ENCODE data around the gene RHBDD2.
"Not testable (repeated sequence)": the region's sequence is repeated elsewhere in the genome, so short reads cannot be mapped to it uniquely, and the experiment has no call there.

RHBDD2 gene

DNA sequence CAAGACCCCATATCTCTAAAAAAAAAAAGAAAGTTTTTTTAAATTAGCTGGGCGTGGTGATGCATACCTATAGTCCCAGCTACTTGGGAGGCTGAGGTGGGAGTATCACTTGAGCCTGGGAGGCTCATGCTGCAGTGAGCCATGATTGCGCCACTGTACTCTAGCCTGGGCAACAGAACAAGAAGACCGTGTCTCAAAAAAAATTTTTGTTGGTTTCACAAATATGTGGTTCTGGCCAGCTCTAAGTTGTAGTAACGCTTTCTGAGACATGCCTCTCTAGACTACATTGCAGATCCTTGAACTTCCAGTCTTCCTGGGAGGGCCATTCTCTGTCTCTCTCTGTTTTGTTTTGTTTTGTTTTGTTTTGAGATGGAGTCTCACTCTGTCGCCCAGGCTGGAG lies 24.6 kb upstream of the RHBDD2 start:
- no peaks in the 10 kb centered on the region for H3K9me3 Mint-ChIP-seq (ENCODE audit: low read depth)
- no peaks in the 10 kb centered on the region for H3K27me3 Mint-ChIP-seq
- peaks cover 2% of the 10 kb centered on the region for H3K4me1 Mint-ChIP-seq (ENCODE audit: low read depth)
- no peak overlapping the region for H3K4me3 Mint-ChIP-seq
- no peaks in the 10 kb centered on the region for H3K36me3 Mint-ChIP-seq
- no peak overlapping the region for H3K27ac Mint-ChIP-seq

DNA sequence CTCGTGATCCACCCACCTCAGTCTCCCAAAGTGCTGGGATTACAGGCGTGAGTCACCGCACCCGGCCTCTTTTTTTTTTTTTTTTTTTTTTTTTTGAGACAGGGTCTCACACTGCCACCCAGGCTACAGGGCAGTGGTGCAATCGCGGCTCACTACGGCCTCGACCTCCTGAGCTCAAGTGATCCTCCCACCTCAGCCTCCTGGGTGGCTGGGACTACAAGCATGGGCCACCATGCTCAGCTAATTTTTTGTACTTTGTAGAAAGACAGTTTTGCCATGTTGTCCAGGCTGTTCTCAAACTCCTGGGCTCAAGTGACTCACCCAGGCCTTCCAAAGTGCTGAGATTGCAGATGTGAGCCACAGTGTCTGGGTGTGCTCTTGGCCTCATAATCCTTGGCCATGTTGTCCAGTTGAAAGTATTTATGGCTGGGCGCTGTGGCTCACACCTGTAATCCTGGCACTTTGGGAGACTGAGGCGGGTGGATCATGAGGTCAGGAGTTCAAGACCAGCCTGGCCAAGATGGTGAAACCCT lies 24.0 kb upstream of the RHBDD2 start:
- H3K27me3 Mint-ChIP-seq; H3K27ac Mint-ChIP-seq; H3K4me1 Mint-ChIP-seq (ENCODE audit: low read depth); H3K4me3 Mint-ChIP-seq; H3K36me3 Mint-ChIP-seq; H3K9me3 Mint-ChIP-seq (ENCODE audit: low read depth): not testable (repeated sequence)

DNA sequence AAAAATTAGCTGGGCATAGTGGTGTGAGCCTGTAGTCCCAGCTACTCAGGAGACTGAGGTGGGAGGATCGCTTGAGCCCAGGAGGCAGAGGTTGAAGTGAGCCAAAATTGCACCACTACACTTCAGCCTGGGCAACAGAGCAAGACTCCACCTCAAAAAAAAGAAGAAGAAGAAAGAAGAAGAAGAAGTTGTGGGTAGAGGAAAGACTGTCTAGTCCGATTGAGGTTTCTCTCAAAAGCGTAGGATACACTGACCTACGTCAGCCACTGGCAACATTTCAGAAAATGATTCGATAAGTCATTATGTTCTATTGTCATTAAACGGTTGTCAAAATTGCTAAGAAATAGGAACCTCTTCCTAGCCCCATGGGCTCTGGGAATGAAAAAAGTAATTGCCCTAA lies 22.3 kb upstream of the RHBDD2 start:
- Mint-ChIP-seq H3K4me3 (no peak overlapping the region), H3K4me1 (ENCODE audit: low read depth) (peaks cover 2% of the 10 kb centered on the region), H3K36me3 (no peaks in the 10 kb centered on the region), H3K9me3 (ENCODE audit: low read depth) (no peaks in the 10 kb centered on the region), H3K27me3 (no peaks in the 10 kb centered on the region), H3K27ac (no peak overlapping the region)

DNA sequence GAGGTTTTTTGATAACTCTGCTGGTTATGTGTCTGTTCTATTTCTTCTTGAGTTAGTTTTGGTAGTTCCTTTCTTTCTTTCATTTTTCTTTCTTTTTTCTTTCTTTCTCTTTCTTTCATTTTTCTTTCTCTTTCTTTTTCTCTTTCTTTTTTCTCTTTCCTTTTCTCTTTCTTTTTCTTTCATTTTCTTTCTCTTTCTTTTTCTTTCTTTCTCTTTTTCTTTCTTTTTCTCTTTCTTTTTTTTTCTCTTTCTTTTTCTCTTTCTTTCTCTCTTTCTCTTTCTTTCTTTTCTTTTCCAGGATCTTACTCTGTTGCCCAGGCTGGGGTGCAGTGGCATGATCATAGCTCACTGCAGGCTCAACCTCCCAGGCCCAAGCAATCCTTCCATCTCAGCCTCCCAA lies 20.4 kb upstream of the RHBDD2 start:
- H3K4me1 Mint-ChIP-seq (ENCODE audit: low read depth): peaks cover 2% of the 10 kb centered on the region
- no peaks in the 10 kb centered on the region for H3K36me3 Mint-ChIP-seq
- H3K9me3 Mint-ChIP-seq (ENCODE audit: low read depth): no peaks in the 10 kb centered on the region
- no peaks in the 10 kb centered on the region for H3K27me3 Mint-ChIP-seq
- H3K27ac Mint-ChIP-seq: no peak overlapping the region
- H3K4me3 Mint-ChIP-seq: no peak overlapping the region

DNA sequence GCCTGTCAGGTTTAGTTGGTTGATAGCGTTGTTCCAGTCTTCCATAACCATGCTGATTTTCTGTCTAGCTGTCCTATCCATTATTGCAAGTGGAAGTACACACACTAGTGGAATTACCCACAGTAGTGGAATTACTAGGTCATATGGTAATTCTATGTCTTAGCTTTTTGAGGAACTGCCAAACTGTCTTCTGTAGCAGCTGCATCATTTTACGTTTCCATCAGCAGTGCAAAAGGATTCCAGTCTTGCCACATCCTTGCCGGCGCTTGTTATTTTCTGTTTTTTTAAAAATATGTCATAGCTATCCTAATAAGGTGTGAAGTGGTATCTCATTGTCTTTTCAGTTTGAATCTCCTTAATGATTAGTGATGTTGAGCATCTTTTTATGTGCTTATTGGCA lies 17.2 kb upstream of the RHBDD2 start:
- H3K4me1 Mint-ChIP-seq (ENCODE audit: low read depth): peaks cover 2% of the 10 kb centered on the region
- no peak overlapping the region for H3K4me3 Mint-ChIP-seq
- H3K27ac Mint-ChIP-seq: no peak overlapping the region
- peaks cover 2% of the 10 kb centered on the region for H3K27me3 Mint-ChIP-seq
- no peaks in the 10 kb centered on the region for H3K36me3 Mint-ChIP-seq
- H3K9me3 Mint-ChIP-seq (ENCODE audit: low read depth): no peaks in the 10 kb centered on the region

DNA sequence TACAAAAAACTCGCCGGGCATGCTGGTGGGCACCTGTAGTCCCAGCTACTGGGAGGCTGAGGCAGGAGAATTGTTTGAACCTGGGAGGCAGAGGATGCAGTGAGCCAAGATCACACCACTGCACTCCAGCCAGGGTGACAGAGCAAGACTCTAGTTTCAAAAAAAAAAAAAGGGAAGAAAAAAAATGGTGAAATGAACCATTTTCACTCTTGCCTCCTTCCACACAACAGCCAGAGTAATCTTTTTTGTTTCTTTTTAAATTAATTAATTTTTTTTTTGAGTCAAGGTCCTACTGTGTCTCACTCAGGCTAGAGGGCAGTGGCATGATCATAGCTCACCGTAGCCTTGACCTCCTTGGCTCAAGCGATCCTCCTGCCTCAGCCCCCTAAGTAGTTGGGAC lies 14.6 kb upstream of the RHBDD2 start:
- H3K4me1 Mint-ChIP-seq (ENCODE audit: low read depth); H3K36me3 Mint-ChIP-seq; H3K27me3 Mint-ChIP-seq; H3K4me3 Mint-ChIP-seq; H3K9me3 Mint-ChIP-seq (ENCODE audit: low read depth); H3K27ac Mint-ChIP-seq: not testable (repeated sequence)

DNA sequence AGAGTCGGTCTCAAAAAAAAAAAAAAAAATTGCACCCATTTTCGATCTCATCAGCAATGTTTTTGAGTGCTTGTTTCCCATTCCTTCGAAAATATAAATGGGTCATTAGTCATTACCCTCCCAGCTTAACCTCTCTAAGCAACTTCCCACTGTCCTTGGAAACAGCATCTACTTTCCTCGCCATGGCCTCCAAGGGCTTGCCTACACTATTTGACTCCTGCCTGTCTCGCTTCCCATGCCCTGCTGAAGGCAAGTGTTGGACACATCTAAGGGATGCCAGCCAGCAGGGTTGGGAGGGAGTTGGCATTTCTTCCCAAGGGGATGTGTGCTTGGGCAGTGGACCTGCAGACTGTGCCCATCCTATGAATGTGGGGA lies 12.7 kb upstream of the RHBDD2 start:
- H3K9me3 Mint-ChIP-seq (ENCODE audit: low read depth): no peaks in the 10 kb centered on the region
- H3K36me3 Mint-ChIP-seq: no peaks in the 10 kb centered on the region
- peaks cover 2% of the 10 kb centered on the region for H3K27me3 Mint-ChIP-seq
- H3K4me1 Mint-ChIP-seq (ENCODE audit: low read depth): peaks cover 13% of the 10 kb centered on the region
- H3K4me3 Mint-ChIP-seq: no peak overlapping the region
- H3K27ac Mint-ChIP-seq: no peak overlapping the region

DNA sequence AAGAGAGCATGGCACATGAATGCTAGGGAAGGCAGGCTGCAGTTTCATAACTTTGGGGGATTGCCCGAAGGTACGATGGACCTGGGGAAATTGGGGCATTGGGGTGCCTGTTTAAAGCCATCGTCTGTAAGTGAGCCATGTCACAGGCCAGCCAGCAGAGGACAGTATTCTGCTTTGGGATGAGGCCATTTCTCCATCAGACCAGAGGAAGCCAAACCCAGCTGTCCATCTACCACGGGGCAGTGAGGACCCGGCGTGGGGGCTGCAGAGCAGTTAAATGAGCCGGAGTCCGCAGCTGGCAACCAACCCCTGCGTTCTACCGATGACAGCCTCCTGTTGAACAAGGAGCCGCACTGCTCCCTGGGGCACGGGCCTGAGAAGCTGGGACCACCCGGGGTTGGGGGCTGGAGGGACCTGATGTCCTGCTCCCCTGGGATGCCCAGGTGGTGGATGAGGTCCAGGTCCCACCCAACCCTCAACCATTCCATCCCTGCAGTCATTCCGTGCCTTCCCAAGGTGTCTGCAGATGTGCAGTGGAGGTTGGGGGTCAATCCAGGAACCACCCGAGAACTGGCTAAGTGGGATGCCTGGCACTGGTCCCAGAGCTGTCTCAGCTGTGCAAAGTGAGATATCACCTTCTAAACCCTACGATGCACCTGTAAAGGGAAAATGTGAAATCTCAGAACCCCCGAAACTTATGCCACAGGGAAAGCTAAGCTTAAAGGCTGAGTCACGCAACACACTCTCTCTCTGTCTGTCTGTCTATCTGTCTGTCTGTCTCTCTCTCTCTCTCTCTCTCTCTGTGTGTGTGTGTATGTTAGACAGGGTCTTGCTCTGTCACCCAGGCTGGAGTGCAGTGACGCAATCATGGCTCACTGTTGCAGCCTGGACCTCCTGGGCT lies 12.1 kb upstream of the RHBDD2 start:
- Mint-ChIP-seq H3K27ac (no peak overlapping the region), H3K4me3 (no peak overlapping the region), H3K9me3 (ENCODE audit: low read depth) (no peaks in the 10 kb centered on the region), H3K4me1 (ENCODE audit: low read depth) (peaks cover 13% of the 10 kb centered on the region), H3K36me3 (no peaks in the 10 kb centered on the region), H3K27me3 (peaks cover 2% of the 10 kb centered on the region)

DNA sequence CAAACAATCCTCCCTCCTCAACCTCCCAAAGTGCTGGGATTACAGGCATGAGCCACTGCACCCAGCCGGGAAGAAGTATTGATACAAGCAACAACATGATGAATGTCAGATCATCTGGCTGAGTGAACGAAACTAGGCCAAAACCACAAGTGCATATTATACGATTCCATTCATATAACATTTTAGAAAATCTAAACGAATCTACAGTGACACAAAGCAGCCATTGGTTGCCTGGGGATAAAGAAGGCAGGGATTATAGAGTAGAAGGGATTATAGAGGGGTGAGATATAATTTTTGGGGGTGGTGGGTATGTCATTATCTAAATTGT lies 11.5 kb upstream of the RHBDD2 start:
- Mint-ChIP-seq H3K4me3 (no peak overlapping the region), H3K27ac (no peak overlapping the region), H3K27me3 (peaks cover 2% of the 10 kb centered on the region), H3K36me3 (no peaks in the 10 kb centered on the region), H3K4me1 (ENCODE audit: low read depth) (peaks cover 16% of the 10 kb centered on the region), H3K9me3 (ENCODE audit: low read depth) (no peaks in the 10 kb centered on the region)

DNA sequence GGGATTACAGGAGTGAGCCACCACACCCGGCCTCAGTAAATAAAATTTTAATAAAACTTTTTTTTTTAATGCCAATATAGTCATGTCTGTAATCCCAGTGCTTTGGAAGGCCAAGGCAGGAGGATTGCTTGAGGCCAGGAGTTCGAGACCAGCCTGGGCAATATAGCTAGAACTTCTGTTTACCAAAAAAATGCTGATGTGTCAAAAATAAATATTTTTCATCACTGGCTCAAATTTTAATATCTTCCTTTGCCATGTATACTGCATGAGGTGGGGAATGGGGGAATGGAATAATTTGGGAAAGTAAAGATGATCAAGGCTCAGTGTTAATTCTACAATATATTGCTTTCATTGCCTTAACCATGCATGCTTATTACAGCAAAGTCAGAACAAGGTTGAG lies 10.7 kb upstream of the RHBDD2 start:
- peaks cover 17% of the 10 kb centered on the region for H3K4me1 Mint-ChIP-seq (ENCODE audit: low read depth)
- H3K9me3 Mint-ChIP-seq (ENCODE audit: low read depth): no peaks in the 10 kb centered on the region
- no peak overlapping the region for H3K4me3 Mint-ChIP-seq
- H3K27ac Mint-ChIP-seq: no peak overlapping the region
- H3K27me3 Mint-ChIP-seq: peaks cover 2% of the 10 kb centered on the region
- H3K36me3 Mint-ChIP-seq: no peaks in the 10 kb centered on the region

DNA sequence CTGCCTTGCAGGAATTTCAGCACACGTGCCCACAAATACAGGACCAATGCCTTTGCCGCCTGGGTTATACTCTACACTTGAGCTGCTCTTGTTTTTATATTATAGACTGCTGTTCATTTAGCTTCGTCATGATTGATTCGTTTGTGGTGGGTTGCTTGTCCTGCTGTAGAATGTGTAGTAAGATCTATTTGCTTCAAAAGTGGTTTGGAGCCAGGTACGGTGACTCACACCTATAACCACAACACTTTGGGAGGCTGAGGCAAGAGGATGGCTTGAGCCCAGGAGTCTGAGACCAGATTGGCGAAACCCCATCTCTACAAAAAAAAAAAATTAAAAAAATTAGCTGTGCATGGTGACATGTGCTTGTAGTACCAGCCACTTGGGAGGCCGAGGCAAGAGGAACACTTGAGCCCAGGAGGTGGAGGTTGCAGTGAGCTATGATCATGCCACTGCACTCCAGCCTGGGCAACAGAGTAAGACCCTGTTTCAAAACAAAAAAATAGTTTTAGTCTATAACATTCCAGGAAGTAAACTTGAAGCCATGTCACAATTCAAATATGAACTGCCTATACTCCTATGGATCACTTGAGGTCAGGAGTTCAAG lies 9.0 kb upstream of the RHBDD2 start:
- peaks cover 2% of the 10 kb centered on the region for H3K27me3 Mint-ChIP-seq
- H3K4me1 Mint-ChIP-seq (ENCODE audit: low read depth): peaks cover 17% of the 10 kb centered on the region
- H3K27ac Mint-ChIP-seq: peak overlapping the region; percentile 50
- no peak overlapping the region for H3K4me3 Mint-ChIP-seq
- no peaks in the 10 kb centered on the region for H3K9me3 Mint-ChIP-seq (ENCODE audit: low read depth)
- H3K36me3 Mint-ChIP-seq: no peaks in the 10 kb centered on the region

DNA sequence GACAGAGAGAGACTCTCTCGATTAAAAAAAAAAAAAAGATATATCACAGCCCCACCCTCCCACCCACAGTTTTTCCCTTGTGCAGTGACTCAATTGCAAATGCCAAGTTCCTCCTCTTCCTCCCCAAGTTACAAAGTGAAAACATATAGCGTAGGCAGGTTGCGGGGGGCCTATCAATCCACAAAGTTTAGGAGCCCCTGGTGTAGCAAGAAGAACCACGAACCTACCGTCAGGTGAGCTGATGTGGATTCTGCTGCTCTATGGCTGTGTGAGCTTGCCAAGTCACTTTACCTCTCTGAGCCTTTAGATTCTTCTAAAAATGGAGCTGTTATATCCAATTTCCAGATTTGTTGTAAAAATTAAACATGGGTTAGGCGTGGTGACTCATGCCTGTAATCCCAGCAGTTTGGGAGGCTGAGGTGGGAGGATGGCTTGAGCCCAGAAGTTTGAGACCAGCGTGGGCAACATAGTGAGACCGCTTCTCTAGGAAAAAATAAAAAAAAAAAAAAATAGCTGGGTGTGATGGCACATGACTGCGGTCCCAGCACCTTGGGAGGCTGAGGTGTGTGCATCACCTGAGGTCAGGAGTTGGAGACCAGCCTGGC lies 8.2 kb upstream of the RHBDD2 start:
- H3K4me3 Mint-ChIP-seq: peak overlapping the region; percentile 55
- no peaks in the 10 kb centered on the region for H3K9me3 Mint-ChIP-seq (ENCODE audit: low read depth)
- peak overlapping the region; percentile 23 for H3K27ac Mint-ChIP-seq
- peaks cover 17% of the 10 kb centered on the region for H3K4me1 Mint-ChIP-seq (ENCODE audit: low read depth)
- H3K36me3 Mint-ChIP-seq: no peaks in the 10 kb centered on the region
- H3K27me3 Mint-ChIP-seq: peaks cover 2% of the 10 kb centered on the region

DNA sequence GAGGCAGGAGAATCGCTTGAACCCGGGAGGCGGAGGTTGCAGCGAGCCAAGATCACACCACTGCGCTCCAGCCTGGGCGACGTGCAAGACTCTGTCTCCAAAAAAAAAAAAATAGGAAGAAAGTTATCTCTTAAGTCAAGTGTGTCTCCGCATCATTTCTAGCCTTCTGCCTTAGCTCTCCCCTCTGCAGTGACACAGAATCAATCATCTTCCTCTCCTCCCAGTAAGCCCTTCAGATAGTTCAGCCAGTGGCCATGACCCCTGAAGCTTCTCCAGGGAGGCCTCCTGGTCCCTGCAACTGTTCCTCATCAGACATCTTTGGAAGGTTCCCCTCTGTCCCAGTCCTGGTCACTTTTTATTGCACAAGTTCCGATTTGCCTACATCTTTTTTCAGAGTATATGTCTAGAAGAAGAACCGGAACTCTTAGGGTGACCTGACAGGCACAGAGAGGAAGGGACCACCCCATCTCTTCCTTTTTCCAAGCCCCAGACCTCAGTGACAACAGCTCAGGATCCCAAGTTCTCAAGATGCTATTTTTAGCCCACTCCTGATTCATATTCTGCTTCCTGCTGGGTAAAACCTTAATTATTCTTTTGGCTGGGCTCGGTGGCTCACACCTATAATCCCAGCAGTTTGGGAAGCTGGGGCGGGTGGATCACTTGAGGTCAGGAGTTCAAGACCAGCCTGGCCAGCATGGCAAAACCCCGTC lies 6.6 kb upstream of the RHBDD2 start:
- H3K4me3 Mint-ChIP-seq: no peak overlapping the region
- H3K4me1 Mint-ChIP-seq (ENCODE audit: low read depth): peaks cover 17% of the 10 kb centered on the region
- no peaks in the 10 kb centered on the region for H3K9me3 Mint-ChIP-seq (ENCODE audit: low read depth)
- no peak overlapping the region for H3K27ac Mint-ChIP-seq
- no peaks in the 10 kb centered on the region for H3K36me3 Mint-ChIP-seq
- H3K27me3 Mint-ChIP-seq: no peaks in the 10 kb centered on the region

DNA sequence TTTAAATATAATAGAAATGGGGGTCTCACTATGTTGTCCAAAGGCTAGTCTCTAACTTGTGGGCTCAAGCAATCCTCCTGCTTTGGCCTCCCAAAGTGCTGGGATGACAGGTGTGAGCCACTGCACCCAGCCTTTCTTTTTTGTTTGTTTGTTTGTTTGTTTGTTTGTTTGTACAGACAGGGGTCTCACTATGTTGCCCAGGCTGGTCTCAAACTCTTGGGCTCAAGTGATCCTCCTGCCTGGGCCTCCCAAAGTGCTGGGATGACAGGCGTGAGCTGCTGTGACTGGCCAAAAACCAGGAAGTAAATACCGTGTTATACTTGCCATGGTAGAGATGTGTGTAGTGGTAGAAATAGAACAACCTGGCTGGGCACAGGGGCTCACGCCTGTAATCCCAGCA lies 4.7 kb upstream of the RHBDD2 start:
- peaks cover 25% of the 10 kb centered on the region for H3K4me1 Mint-ChIP-seq (ENCODE audit: low read depth)
- not testable (repeated sequence) for H3K27ac Mint-ChIP-seq; H3K9me3 Mint-ChIP-seq (ENCODE audit: low read depth)

More for the DNA sequence above, 4.7 kb upstream of the RHBDD2 start:
- H3K27me3 Mint-ChIP-seq, H3K36me3 Mint-ChIP-seq, H3K4me3 Mint-ChIP-seq: not testable (repeated sequence)

Measured in activated naive CD8-positive, alpha-beta T cell (primary cell).